DOHH2 (cell line): ENCODE results near the gene FBXW10.
"Not testable (repeated sequence)": the region's sequence is repeated elsewhere in the genome, so short reads cannot be mapped to it uniquely, and the experiment has no call there.

Experiments used
- EZH2phosphoT487 ChIP-seq: fragments of 200-600 bp; sonication (generic); IDR thresholded peaks from 2 replicates; pipeline ENCODE4 v1.6.1; 2017; ENCODE audit warnings: borderline replicate concordance, mild to moderate bottlenecking, antibody characterized with exemption, low read length, moderate library complexity, mixed read lengths
- TF ChIP-seq, protein P1 (sequence below): fragments of 200-600 bp; sonication (generic); IDR thresholded peaks from one replicate; pipeline ENCODE4 v1.5.1; 2014; ENCODE audit warnings: antibody characterized with exemption, mild to moderate bottlenecking, low read depth, low read length; ENCODE audit not compliant: poor library complexity, severe bottlenecking

GRCh38 chr17:18719428-18720110 lies 24.3 kb upstream of the FBXW10 start:
- TF ChIP-seq, protein P1, sequence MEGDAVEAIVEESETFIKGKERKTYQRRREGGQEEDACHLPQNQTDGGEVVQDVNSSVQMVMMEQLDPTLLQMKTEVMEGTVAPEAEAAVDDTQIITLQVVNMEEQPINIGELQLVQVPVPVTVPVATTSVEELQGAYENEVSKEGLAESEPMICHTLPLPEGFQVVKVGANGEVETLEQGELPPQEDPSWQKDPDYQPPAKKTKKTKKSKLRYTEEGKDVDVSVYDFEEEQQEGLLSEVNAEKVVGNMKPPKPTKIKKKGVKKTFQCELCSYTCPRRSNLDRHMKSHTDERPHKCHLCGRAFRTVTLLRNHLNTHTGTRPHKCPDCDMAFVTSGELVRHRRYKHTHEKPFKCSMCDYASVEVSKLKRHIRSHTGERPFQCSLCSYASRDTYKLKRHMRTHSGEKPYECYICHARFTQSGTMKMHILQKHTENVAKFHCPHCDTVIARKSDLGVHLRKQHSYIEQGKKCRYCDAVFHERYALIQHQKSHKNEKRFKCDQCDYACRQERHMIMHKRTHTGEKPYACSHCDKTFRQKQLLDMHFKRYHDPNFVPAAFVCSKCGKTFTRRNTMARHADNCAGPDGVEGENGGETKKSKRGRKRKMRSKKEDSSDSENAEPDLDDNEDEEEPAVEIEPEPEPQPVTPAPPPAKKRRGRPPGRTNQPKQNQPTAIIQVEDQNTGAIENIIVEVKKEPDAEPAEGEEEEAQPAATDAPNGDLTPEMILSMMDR: not testable (repeated sequence)
- TF ChIP-seq EZH2phosphoT487: not testable (repeated sequence)
